HepG2 (cell line): ENCODE results near the gene FAM3D. TPM values are rescaled to one million over a fixed set of nuclear protein-coding genes. Genes with fewer than 3 reads are reported as not detected.

Experiments used
- ATAC-seq: fragments of 200-7000 bp; cut with Tn5 transposase; 3 replicates; pipeline ENCODE4 v1.9.1; 2020; ENCODE audit warnings: mild to moderate bottlenecking, moderate library complexity
- BruUV-seq: library from RNA; stranded (reverse); fragments of 400-500 nt; replicated peaks from 2 replicates; lab custom pipeline; 2021; lab: Mats Ljungman, UMichigan
- CTCF ChIA-PET: fragments of 300-600 bp; formaldehyde crosslinking; extraction: SDS; loops from one replicate; lab custom pipeline; 2021; ENCODE audit warnings: low total read pairs, inconsistent platforms, low intra/inter-chr PET ratio; lab: Yijun Ruan, JAX
- POLR2A ChIA-PET: fragments of 350-600 bp; sonication (Branson Sonifier 250); formaldehyde crosslinking; loops from one replicate; lab custom pipeline; 2020; ENCODE audit warnings: antibody characterized with exemption, inconsistent platforms; lab: Yijun Ruan, JAX
- DNase-seq: peaks from one replicate; pipeline ENCODE4 v3.0.0-alpha.2; 2015; ENCODE audit warnings: low spot score
- FAIRE-seq: peaks from 3 replicates; lab custom pipeline; 2011; peaks lifted over from hg19 to GRCh38; lab: Jason Lieb, UNC
- H2AFZ ChIP-seq: one replicate; pipeline ENCODE4 v1.6.1; 2011; ENCODE audit warnings: low read length, inconsistent platforms
- H3K27ac ChIP-seq: fragments of 300-600 bp; 3 replicates; pipeline ENCODE4 v1.8.0; 2011; ENCODE audit warnings: mixed run types, mild to moderate bottlenecking, mixed read lengths, low read length, inconsistent platforms; ENCODE audit not compliant: insufficient read depth; ENCODE audit errors: extremely low read length
- H3K27me3 ChIP-seq, 2 experiments: fragments of 200-600 bp in 1 of 2; 2 replicates in 1 of 2; 3 replicates in 1 of 2; pipeline versions ENCODE4 v1.6.0 to v1.8.0; 2011; ENCODE audit warnings: low read length in 2 of 2, mild to moderate bottlenecking in 2 of 2, moderate library complexity in 2 of 2, inconsistent platforms in 1 of 2; ENCODE audit not compliant: insufficient read depth in 2 of 2, control insufficient read depth in 1 of 2
- H3K36me3 ChIP-seq, 2 experiments: fragments of 200-600 bp in 1 of 2; replicated peaks in 1 of 2; 2 replicates in 1 of 2; 3 replicates in 1 of 2; pipeline versions ENCODE4 v1.5.1 to v1.8.0; 2011; ENCODE audit warnings: low read length in 2 of 2, inconsistent platforms in 1 of 2; ENCODE audit not compliant: insufficient read depth in 2 of 2, control insufficient read depth in 1 of 2
- H3K4me1 ChIP-seq: 2 replicates; pipeline ENCODE4 v1.5.1; 2012; ENCODE audit warnings: low read length, inconsistent platforms; ENCODE audit not compliant: insufficient read depth
- H3K4me2 ChIP-seq: 2 replicates; pipeline ENCODE4 v1.6.0; 2011; ENCODE audit warnings: low read depth, low read length, inconsistent platforms
- H3K4me3 ChIP-seq, 3 experiments: fragments of 200-600 bp in 1 of 3; sonication (generic), shearing (Covaris generic) in 1 of 3; replicated peaks in 1 of 3; 2 replicates each; pipeline ENCODE4 v1.5.1; 2011 to 2016; ENCODE audit warnings: low read length in 3 of 3, inconsistent platforms in 2 of 3, low read depth in 2 of 3, mild to moderate bottlenecking in 2 of 3, control low read depth in 1 of 3, mixed read lengths in 1 of 3; ENCODE audit not compliant: insufficient read depth in 1 of 3
- H3K79me2 ChIP-seq: one replicate; pipeline ENCODE4 v1.6.1; 2011; ENCODE audit warnings: low read length, inconsistent platforms; ENCODE audit not compliant: insufficient read depth
- H3K9ac ChIP-seq: 2 replicates; pipeline ENCODE4 v1.6.0; 2011; ENCODE audit warnings: mild to moderate bottlenecking, low read depth, low read length, inconsistent platforms; ENCODE audit not compliant: insufficient read depth
- H3K9me3 ChIP-seq: 2 replicates; pipeline ENCODE4 v1.5.1; 2012; ENCODE audit warnings: mild to moderate bottlenecking, low read length
- H4K20me1 ChIP-seq: 2 replicates; pipeline ENCODE4 v1.6.0; 2011; ENCODE audit warnings: inconsistent platforms, mild to moderate bottlenecking, low read length, moderate library complexity; ENCODE audit not compliant: insufficient read depth
- KLF15 ChIP-seq: sonication (generic); formaldehyde crosslinking; IDR thresholded peaks from 2 replicates; pipeline ENCODE4 v1.8.1; 2023; ENCODE audit warnings: borderline replicate concordance, mild to moderate bottlenecking, inconsistent platforms, missing genetic modification reagents, mixed read lengths
- SETDB1 ChIP-seq: sonication (generic); formaldehyde crosslinking; IDR thresholded peaks from 2 replicates; pipeline ENCODE4 v1.5.1; 2020; ENCODE audit warnings: missing genetic modification reagents, mild to moderate bottlenecking, borderline replicate concordance
- SMAD9 ChIP-seq: sonication (generic); formaldehyde crosslinking; IDR thresholded peaks from 2 replicates; pipeline ENCODE4 v1.5.1; 2020; ENCODE audit warnings: mild to moderate bottlenecking, missing genetic modification reagents
- SNAPC2 ChIP-seq: sonication (generic); formaldehyde crosslinking; IDR thresholded peaks from 2 replicates; pipeline ENCODE4 v1.8.1; 2022; ENCODE audit warnings: mild to moderate bottlenecking, missing genetic modification reagents
- ZBTB38 ChIP-seq: sonication (generic); formaldehyde crosslinking; IDR thresholded peaks from 2 replicates; pipeline ENCODE4 v1.5.1; 2020; ENCODE audit warnings: mild to moderate bottlenecking, missing genetic modification reagents
- ZKSCAN5 ChIP-seq: sonication (generic); formaldehyde crosslinking; IDR thresholded peaks from 2 replicates; pipeline ENCODE4 v1.5.1; 2020; ENCODE audit warnings: mild to moderate bottlenecking, missing genetic modification reagents
- ZNF282 ChIP-seq: fragments of 450-650 bp; IDR thresholded peaks from 2 replicates; pipeline ENCODE4 v1.6.1; 2018; ENCODE audit not compliant: partially characterized antibody
- WGBS: methylation state at CpG from one replicate; pipeline ENCODE4 v1.1.6; 2017; ENCODE audit warnings: low lambda C conversion rate; 5-methylcytosine and 5-hydroxymethylcytosine counted together
- in situ Hi-C: cut with HindIII; loops from 2 replicates; pipeline ENCODE4 v1.10.0; 2017; ENCODE audit warnings: low pct_unique_long_range_greater_than_20kb; ENCODE audit not compliant: extremely low pct_ligation_motif_present
- intact Hi-C: fragments of 100-400 bp; cut with micrococcal nuclease; formaldehyde crosslinking; loops from one replicate; pipeline ENCODE4 v1.10.0; 2022; ENCODE audit not compliant: unreplicated experiment
- polyA plus RNA-seq, 8 experiments: library from polyadenylated mRNA; depleted of rRNA in 3 of 8; stranded (reverse) in 7 of 8; unstranded in 1 of 8; fragments of >200 nt; fragmentation: Illumina TruSeq in 4 of 8; extraction: Trizol in 4 of 8; gene quantifications; 2 replicates each; pipeline versions ENCODE4 v1.2.1 to v1.2.3, GENCODE V29; 2011 to 2016; ENCODE audit warnings: low read depth in 4 of 8, missing spikeins in 1 of 8, mixed read lengths in 1 of 8; ENCODE audit not compliant: insufficient read depth in 1 of 8
- total RNA-seq, 5 experiments: library from RNA; depleted of rRNA; stranded (reverse); fragments of >200 nt; fragmentation: Illumina TruSeq; extraction: Trizol; gene quantifications; 2 replicates each; pipeline ENCODE4 v1.2.3, GENCODE V29; 2016; ENCODE audit warnings: low read depth in 1 of 5
- TF ChIP-seq, protein P1 (sequence below): IDR thresholded peaks from 2 replicates; pipeline ENCODE4 v1.6.1; 2016; ENCODE audit warnings: low read depth, missing genetic modification reagents, missing compliant biosample characterization
- TF ChIP-seq, protein P2 (sequence below): sonication (generic); formaldehyde crosslinking; IDR thresholded peaks from 2 replicates; pipeline ENCODE4 v1.4.0; 2020; ENCODE audit warnings: missing genetic modification reagents
- TF ChIP-seq, protein P3 (sequence below), 2 experiments: fragments of 450-650 bp in 1 of 2; sonication (generic) in 1 of 2; formaldehyde crosslinking; IDR thresholded peaks; 2 replicates each; pipeline versions ENCODE4 v1.5.0 to v1.8.0; 2020 to 2022; ENCODE audit warnings: mild to moderate bottlenecking in 1 of 2, missing genetic modification reagents in 1 of 2
- TF ChIP-seq, protein P4 (sequence below): sonication (generic); formaldehyde crosslinking; IDR thresholded peaks from 2 replicates; pipeline ENCODE4 v1.5.0; 2020; ENCODE audit warnings: missing genetic modification reagents, mild to moderate bottlenecking, borderline replicate concordance

FAM3D gene
- total and polyA plus RNA-seq, 2 of the 13 experiments (the other 11 are each of a cell fraction or from before 2014, with no cell fraction given): not detected

DNA sequence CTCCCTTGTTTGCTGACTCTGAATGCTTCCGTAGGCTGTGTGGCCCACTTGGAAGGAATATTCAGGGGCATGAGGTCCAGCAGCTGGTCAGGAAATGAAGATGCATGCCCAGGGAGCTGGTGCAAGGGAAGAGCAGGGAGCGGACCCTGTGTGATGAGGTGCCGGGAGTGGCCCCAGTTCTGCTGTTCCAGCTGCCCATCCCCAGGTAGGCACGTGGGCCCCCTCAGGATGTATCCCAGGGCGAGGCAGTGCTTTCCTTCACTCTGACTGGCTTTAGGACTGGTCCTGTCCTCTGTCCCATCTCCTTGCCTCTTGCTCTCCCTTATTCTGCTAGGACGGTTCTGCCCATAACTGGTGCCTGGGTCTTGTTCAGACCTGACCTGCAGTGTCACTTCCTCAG lies 1.1 kb upstream of the FAM3D start:
- CTCF ChIA-PET: no interaction called here
- peaks cover 1 to 13% of the 10 kb centered on the region in 2 experiments; a peak in 4 of 5 replicates for H3K27me3 ChIP-seq
- intact Hi-C loops: no loop called here
- no peak overlapping the region for H3K9ac ChIP-seq
- no peak for FAIRE-seq
- DNase-seq: no peak
- H3K4me3 ChIP-seq: no peak overlapping the region
- 35% methylated on average over 6 of the region's 6 CpGs for WGBS
- no TSS peak for BruUV-seq
- no peak overlapping the region for H2AFZ ChIP-seq
- H3K27ac ChIP-seq: no peak overlapping the region
- in situ Hi-C loops: no loop called here
- no peaks in the 10 kb centered on the region for H3K36me3 ChIP-seq
- POLR2A ChIA-PET: no interaction called here
- no peaks in the 10 kb centered on the region for H3K9me3 ChIP-seq
- H3K79me2 ChIP-seq: no peaks in the 10 kb centered on the region
- TF ChIP-seq ZKSCAN5 (CRISPR knock-in tag): no peak
- TF ChIP-seq SETDB1: no peak
- no peak for TF ChIP-seq SMAD9 (CRISPR knock-in tag)
- ATAC-seq: no peak
- H3K4me2 ChIP-seq: no peak overlapping the region
- peaks cover 10% of the 10 kb centered on the region; the same call in 1 of the 2 replicates for H3K4me1 ChIP-seq
- H4K20me1 ChIP-seq: no peaks in the 10 kb centered on the region

DNA sequence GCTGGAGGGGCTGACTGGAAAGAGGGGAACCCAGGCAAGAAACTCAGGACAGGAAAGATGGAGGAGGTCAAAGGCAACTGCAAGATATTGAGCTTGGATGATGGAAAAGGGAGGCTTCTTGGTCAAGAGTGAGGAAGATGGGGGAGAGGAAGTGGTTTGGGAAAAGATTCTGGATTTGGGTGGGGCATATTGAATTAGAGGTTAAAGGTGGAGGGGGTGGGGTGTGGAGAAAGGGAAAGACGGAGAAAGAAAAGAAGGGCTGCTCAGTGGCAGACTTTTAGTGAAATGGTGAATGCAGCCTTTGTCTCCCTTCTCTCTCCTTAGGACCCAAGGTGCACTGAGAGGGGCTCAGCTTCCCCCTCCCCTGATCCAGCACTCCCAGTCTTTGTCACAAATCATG lies 655 bp upstream of the FAM3D start:
- intact Hi-C loops: no loop called here
- no peak overlapping the region for H3K4me2 ChIP-seq
- no peak overlapping the region for H3K27ac ChIP-seq
- CTCF ChIA-PET: no interaction called here
- peaks cover 1 to 13% of the 10 kb centered on the region in 2 experiments; a peak in 4 of 5 replicates for H3K27me3 ChIP-seq
- in situ Hi-C loops: no loop called here
- FAIRE-seq (no peak), ATAC-seq (no peak), DNase-seq (no peak)
- 31% methylated on average over 1 of the region's 1 CpG for WGBS
- peaks cover 10% of the 10 kb centered on the region; the same call in 1 of the 2 replicates for H3K4me1 ChIP-seq
- no peak overlapping the region for H3K9ac ChIP-seq
- no peaks in the 10 kb centered on the region for H3K79me2 ChIP-seq
- no TSS peak for BruUV-seq
- H2AFZ ChIP-seq: no peak overlapping the region
- no peaks in the 10 kb centered on the region for H3K9me3 ChIP-seq
- POLR2A ChIA-PET: no interaction called here
- no peak overlapping the region for H3K4me3 ChIP-seq
- no peaks in the 10 kb centered on the region for H4K20me1 ChIP-seq
- no peaks in the 10 kb centered on the region for H3K36me3 ChIP-seq
- TF ChIP-seq KLF15 (no peak), SNAPC2 (CRISPR knock-in tag) (no peak), ZBTB38 (CRISPR knock-in tag) (no peak), ZNF282 (no peak)
- TF ChIP-seq, protein P1, sequence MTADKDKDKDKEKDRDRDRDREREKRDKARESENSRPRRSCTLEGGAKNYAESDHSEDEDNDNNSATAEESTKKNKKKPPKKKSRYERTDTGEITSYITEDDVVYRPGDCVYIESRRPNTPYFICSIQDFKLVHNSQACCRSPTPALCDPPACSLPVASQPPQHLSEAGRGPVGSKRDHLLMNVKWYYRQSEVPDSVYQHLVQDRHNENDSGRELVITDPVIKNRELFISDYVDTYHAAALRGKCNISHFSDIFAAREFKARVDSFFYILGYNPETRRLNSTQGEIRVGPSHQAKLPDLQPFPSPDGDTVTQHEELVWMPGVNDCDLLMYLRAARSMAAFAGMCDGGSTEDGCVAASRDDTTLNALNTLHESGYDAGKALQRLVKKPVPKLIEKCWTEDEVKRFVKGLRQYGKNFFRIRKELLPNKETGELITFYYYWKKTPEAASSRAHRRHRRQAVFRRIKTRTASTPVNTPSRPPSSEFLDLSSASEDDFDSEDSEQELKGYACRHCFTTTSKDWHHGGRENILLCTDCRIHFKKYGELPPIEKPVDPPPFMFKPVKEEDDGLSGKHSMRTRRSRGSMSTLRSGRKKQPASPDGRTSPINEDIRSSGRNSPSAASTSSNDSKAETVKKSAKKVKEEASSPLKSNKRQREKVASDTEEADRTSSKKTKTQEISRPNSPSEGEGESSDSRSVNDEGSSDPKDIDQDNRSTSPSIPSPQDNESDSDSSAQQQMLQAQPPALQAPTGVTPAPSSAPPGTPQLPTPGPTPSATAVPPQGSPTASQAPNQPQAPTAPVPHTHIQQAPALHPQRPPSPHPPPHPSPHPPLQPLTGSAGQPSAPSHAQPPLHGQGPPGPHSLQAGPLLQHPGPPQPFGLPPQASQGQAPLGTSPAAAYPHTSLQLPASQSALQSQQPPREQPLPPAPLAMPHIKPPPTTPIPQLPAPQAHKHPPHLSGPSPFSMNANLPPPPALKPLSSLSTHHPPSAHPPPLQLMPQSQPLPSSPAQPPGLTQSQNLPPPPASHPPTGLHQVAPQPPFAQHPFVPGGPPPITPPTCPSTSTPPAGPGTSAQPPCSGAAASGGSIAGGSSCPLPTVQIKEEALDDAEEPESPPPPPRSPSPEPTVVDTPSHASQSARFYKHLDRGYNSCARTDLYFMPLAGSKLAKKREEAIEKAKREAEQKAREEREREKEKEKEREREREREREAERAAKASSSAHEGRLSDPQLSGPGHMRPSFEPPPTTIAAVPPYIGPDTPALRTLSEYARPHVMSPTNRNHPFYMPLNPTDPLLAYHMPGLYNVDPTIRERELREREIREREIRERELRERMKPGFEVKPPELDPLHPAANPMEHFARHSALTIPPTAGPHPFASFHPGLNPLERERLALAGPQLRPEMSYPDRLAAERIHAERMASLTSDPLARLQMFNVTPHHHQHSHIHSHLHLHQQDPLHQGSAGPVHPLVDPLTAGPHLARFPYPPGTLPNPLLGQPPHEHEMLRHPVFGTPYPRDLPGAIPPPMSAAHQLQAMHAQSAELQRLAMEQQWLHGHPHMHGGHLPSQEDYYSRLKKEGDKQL (CRISPR knock-in tag): no peak
- TF ChIP-seq, protein P2, sequence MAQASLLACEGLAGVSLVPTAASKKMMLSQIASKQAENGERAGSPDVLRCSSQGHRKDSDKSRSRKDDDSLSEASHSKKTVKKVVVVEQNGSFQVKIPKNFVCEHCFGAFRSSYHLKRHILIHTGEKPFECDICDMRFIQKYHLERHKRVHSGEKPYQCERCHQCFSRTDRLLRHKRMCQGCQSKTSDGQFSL (CRISPR knock-in tag): no peak
- TF ChIP-seq, protein P3, sequence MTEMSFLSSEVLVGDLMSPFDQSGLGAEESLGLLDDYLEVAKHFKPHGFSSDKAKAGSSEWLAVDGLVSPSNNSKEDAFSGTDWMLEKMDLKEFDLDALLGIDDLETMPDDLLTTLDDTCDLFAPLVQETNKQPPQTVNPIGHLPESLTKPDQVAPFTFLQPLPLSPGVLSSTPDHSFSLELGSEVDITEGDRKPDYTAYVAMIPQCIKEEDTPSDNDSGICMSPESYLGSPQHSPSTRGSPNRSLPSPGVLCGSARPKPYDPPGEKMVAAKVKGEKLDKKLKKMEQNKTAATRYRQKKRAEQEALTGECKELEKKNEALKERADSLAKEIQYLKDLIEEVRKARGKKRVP (CRISPR knock-in tag; IDR thresholded peaks at IDR 0.05): no peak
- TF ChIP-seq, protein P4, sequence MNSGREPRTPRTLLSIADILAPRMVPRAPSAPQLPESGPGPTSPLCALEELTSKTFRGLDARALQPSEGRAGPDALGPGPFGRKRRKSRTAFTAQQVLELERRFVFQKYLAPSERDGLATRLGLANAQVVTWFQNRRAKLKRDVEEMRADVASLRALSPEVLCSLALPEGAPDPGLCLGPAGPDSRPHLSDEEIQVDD (CRISPR knock-in tag): no peak
